MM.1S (cell line): ENCODE results near the gene GVQW3.

Source experiments
- DNase-seq: peaks from one replicate; pipeline ENCODE4 v3.0.0-alpha.2; 2015
- H2AFZ ChIP-seq: fragments of 300-600 bp; sonication (generic); 2 replicates; pipeline ENCODE4 v1.6.0; 2016; ENCODE audit warnings: antibody characterized with exemption, low read length
- H3F3A ChIP-seq: fragments of 300-600 bp; sonication (generic); 2 replicates; pipeline ENCODE4 v1.6.1; 2016; ENCODE audit warnings: mild to moderate bottlenecking, antibody characterized with exemption, low read length, moderate library complexity, mixed read lengths; ENCODE audit not compliant: insufficient read depth
- H3K27ac ChIP-seq: fragments of 300-600 bp; sonication (generic); 2 replicates; pipeline ENCODE4 v1.5.1; 2016; ENCODE audit warnings: mild to moderate bottlenecking, low read length
- H3K27me3 ChIP-seq: fragments of 300-600 bp; sonication (generic); replicated peaks from 2 replicates; pipeline ENCODE4 v1.6.0; 2016; ENCODE audit warnings: low read length; ENCODE audit not compliant: insufficient read depth
- H3K36me3 ChIP-seq: fragments of 300-600 bp; sonication (generic); replicated peaks from 2 replicates; pipeline ENCODE4 v1.6.1; 2016; ENCODE audit warnings: mild to moderate bottlenecking, low read length, mixed read lengths; ENCODE audit not compliant: insufficient read depth
- H3K4me1 ChIP-seq: fragments of 300-600 bp; sonication (generic); 2 replicates; pipeline ENCODE4 v1.6.1; 2016; ENCODE audit warnings: low read length, mixed read lengths
- H3K4me2 ChIP-seq: fragments of 300-600 bp; sonication (generic); 2 replicates; pipeline ENCODE4 v1.6.0; 2016; ENCODE audit warnings: low read depth, low read length
- H3K4me3 ChIP-seq: fragments of 300-600 bp; sonication (generic); 2 replicates; pipeline ENCODE4 v1.5.1; 2016; ENCODE audit warnings: low read length, mixed read lengths
- H3K79me2 ChIP-seq: fragments of 300-600 bp; sonication (generic); 2 replicates; pipeline ENCODE4 v1.6.1; 2016; ENCODE audit warnings: mixed run types, low read length, mixed read lengths
- H3K9ac ChIP-seq: fragments of 300-600 bp; sonication (generic); 2 replicates; pipeline ENCODE4 v1.6.1; 2016; ENCODE audit warnings: low read length, mixed read lengths
- H3K9me2 ChIP-seq: fragments of 300-600 bp; sonication (generic); replicated peaks from 2 replicates; pipeline ENCODE4 v1.6.1; 2016; ENCODE audit warnings: mild to moderate bottlenecking, low read length, mixed read lengths; ENCODE audit not compliant: insufficient read depth
- H3K9me3 ChIP-seq: fragments of 300-600 bp; sonication (generic); replicated peaks from 2 replicates; pipeline ENCODE4 v1.6.1; 2016; ENCODE audit warnings: mild to moderate bottlenecking, low read length, mixed read lengths; ENCODE audit not compliant: insufficient read depth
- H4K20me1 ChIP-seq: fragments of 300-600 bp; sonication (generic); 2 replicates; pipeline ENCODE4 v1.6.1; 2016; ENCODE audit warnings: mild to moderate bottlenecking, low read length, moderate library complexity, mixed read lengths; ENCODE audit not compliant: insufficient read depth
- CTCF ChIP-seq: fragments of 300-600 bp; sonication (generic); IDR thresholded peaks from 2 replicates; pipeline ENCODE4 v1.5.1; 2016; ENCODE audit warnings: antibody characterized with exemption, low read length, mixed read lengths
- EZH2 ChIP-seq: fragments of 300-600 bp; sonication (generic); optimal IDR thresholded peaks from 2 replicates; pipeline ENCODE3; 2017; ENCODE audit warnings: low read depth, mild to moderate bottlenecking, antibody characterized with exemption, low read length, mixed read lengths
- EZH2phosphoT487 ChIP-seq: fragments of 300-600 bp; sonication (generic); IDR thresholded peaks from 2 replicates; pipeline ENCODE4 v1.6.1; 2018; ENCODE audit warnings: antibody characterized with exemption, low read length

Gene GVQW3

GRCh38 chr11:76336597-76336996, 44.5 kb upstream of the GVQW3 start:
- Histone ChIP-seq H3K36me3 (no peaks in the 10 kb centered on the region), H3K9me3 (no peaks in the 10 kb centered on the region), H3K4me2 (no peak overlapping the region), H3K9ac (no peak overlapping the region), H3K79me2 (no peaks in the 10 kb centered on the region), H2AFZ (no peak overlapping the region), H4K20me1 (no peaks in the 10 kb centered on the region), H3K27me3 (no peaks in the 10 kb centered on the region), H3K9me2 (no peaks in the 10 kb centered on the region), H3K4me1 (no peaks in the 10 kb centered on the region), H3K4me3 (no peak overlapping the region), H3F3A (no peaks in the 10 kb centered on the region), H3K27ac (no peak overlapping the region)
- TF ChIP-seq EZH2 (no peak), CTCF (no peak), EZH2phosphoT487 (no peak)
- DNase-seq = no peak

- Histone ChIP-seq H3F3A (no peaks in the 10 kb centered on the region), H3K9ac (no peak overlapping the region), H2AFZ (no peak overlapping the region), H3K79me2 (no peaks in the 10 kb centered on the region), H3K9me2 (no peaks in the 10 kb centered on the region), H3K9me3 (no peaks in the 10 kb centered on the region), H3K27me3 (no peaks in the 10 kb centered on the region), H3K4me3 (no peak overlapping the region), H3K27ac (no peak overlapping the region), H4K20me1 (no peaks in the 10 kb centered on the region), H3K4me1 (no peaks in the 10 kb centered on the region), H3K4me2 (no peak overlapping the region), H3K36me3 (no peaks in the 10 kb centered on the region)
- no peak for TF ChIP-seq EZH2
- no peak for TF ChIP-seq CTCF
- TF ChIP-seq EZH2phosphoT487 = no peak
- no peak for DNase-seq
Measured at GRCh38 chr11:76337469-76337868, 43.7 kb upstream of the GVQW3 start.

- no peaks in the 10 kb centered on the region for H3K36me3 ChIP-seq
- H3K4me3 ChIP-seq = no peak overlapping the region
- H3K79me2 ChIP-seq = no peaks in the 10 kb centered on the region
- H3K27me3 ChIP-seq = no peaks in the 10 kb centered on the region
- no peaks in the 10 kb centered on the region for H3K9me2 ChIP-seq
- H3K9me3 ChIP-seq = no peaks in the 10 kb centered on the region
- H3K4me1 ChIP-seq = no peaks in the 10 kb centered on the region
- no peaks in the 10 kb centered on the region for H4K20me1 ChIP-seq
- H3K27ac ChIP-seq = no peak overlapping the region
- TF ChIP-seq CTCF = no peak
- TF ChIP-seq EZH2 = no peak
- TF ChIP-seq EZH2phosphoT487 = no peak
- no peak overlapping the region for H2AFZ ChIP-seq
- H3K9ac ChIP-seq = no peak overlapping the region
- no peak overlapping the region for H3K4me2 ChIP-seq
- DNase-seq = no peak
- H3F3A ChIP-seq = no peaks in the 10 kb centered on the region
Measured at GRCh38 chr11:76337923-76338322, 43.2 kb upstream of the GVQW3 start.
